GM12892 (cell line): ENCODE data around the gene CDH23.

ENCODE experiments used
- POLR2A ChIP-seq: IDR thresholded peaks from 2 replicates; pipeline ENCODE4 v1.6.1; 2011; ENCODE audit warnings: low read depth, low read length, control low read depth
- POLR2AphosphoS5 ChIP-seq: IDR thresholded peaks from 2 replicates; pipeline ENCODE4 v1.6.1; 2011; ENCODE audit warnings: low read depth, low read length, control low read depth
- TAF1 ChIP-seq: IDR thresholded peaks from 2 replicates; pipeline ENCODE4 v1.6.1; 2011; ENCODE audit warnings: low read depth, mild to moderate bottlenecking, control low read depth, low read length, borderline replicate concordance

DNA sequence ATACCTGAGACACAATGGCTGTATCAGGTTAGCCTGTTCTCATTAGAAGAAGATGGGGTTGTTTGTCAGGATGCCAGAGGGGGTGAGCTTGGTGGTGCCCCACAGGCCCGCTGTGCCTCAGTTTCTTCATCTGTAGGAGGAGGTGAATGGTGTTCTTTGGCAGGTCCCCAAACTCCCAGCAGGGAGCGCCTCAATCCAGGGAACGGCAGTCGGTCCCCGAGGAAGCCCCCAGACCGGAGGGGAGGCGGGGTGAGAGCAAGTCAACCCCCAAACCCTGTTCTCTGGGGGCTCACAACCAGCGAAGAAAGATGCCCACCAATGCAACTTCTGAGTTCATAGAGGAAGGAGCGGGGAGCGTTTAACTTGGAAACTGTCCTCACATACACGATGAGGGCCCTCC is 306.9 kb downstream of the CDH23 start:
- TF ChIP-seq POLR2AphosphoS5 = no peak
- TF ChIP-seq TAF1 = no peak
- TF ChIP-seq POLR2A = no peak
